SK-N-SH (cell line): ENCODE data around the gene UBE2E2. TPM values are rescaled to one million over a fixed set of nuclear protein-coding genes. Genes with fewer than 3 reads are reported as not detected.

Source experiments
- CTCF ChIA-PET: fragments of 300-600, 350-600 bp; formaldehyde crosslinking; extraction: SDS; loops from one replicate; lab custom pipeline; 2021; lab: Yijun Ruan, JAX
- POLR2A ChIA-PET: fragments of 350-600 bp; sonication (Branson Sonifier 250); formaldehyde crosslinking; extraction: SDS; loops from one replicate; lab custom pipeline; 2020; ENCODE audit warnings: antibody characterized with exemption, inconsistent platforms; lab: Yijun Ruan, JAX
- DNase-seq: peaks from one replicate; pipeline ENCODE4 v3.0.0; 2012
- H2AFZ ChIP-seq: fragments of 200-600 bp; sonication (generic); 2 replicates; pipeline ENCODE4 v1.8.1; 2016; ENCODE audit warnings: antibody characterized with exemption, mild to moderate bottlenecking, low read depth
- H3F3A ChIP-seq: fragments of 200-600 bp; sonication (generic); replicated peaks from 2 replicates; pipeline ENCODE3; 2016; ENCODE audit warnings: antibody characterized with exemption, mild to moderate bottlenecking; ENCODE audit not compliant: insufficient read depth
- H3K27ac ChIP-seq, 2 experiments: fragments of 200-500 bp in 1 of 2; fragments of 200-600 bp in 1 of 2; sonication (Bioruptor generic) in 1 of 2; sonication (generic), shearing (Covaris generic) in 1 of 2; 2 replicates each; pipeline versions ENCODE4 v1.5.1 to v1.6.1; 2014 to 2016; ENCODE audit warnings: low read depth in 2 of 2, inconsistent platforms in 1 of 2, low read length in 1 of 2, mild to moderate bottlenecking in 1 of 2, mixed read lengths in 1 of 2
- H3K27me3 ChIP-seq: fragments of 200-600 bp; sonication (generic), shearing (Covaris generic); 2 replicates; pipeline ENCODE4 v1.6.1; 2016; ENCODE audit warnings: mixed run types; ENCODE audit not compliant: insufficient read depth
- H3K36me3 ChIP-seq, 2 experiments: fragments of 200-500 bp in 1 of 2; fragments of 200-600 bp in 1 of 2; sonication (Bioruptor generic) in 1 of 2; sonication (generic) in 1 of 2; replicated peaks in 1 of 2; 2 replicates each; pipeline versions ENCODE3 to v1.5.1; 2014 to 2016; ENCODE audit warnings: low read length in 1 of 2, mild to moderate bottlenecking in 1 of 2; ENCODE audit not compliant: insufficient read depth in 2 of 2, control insufficient read depth in 1 of 2
- H3K4me1 ChIP-seq, 2 experiments: fragments of 200-500 bp in 1 of 2; fragments of 200-600 bp in 1 of 2; sonication (Bioruptor generic) in 1 of 2; sonication (generic), shearing (Covaris generic) in 1 of 2; 2 replicates each; pipeline versions ENCODE4 v1.5.1 to v1.6.1; 2014 to 2016; ENCODE audit warnings: low read depth in 1 of 2, low read length in 1 of 2, mixed run types in 1 of 2; ENCODE audit not compliant: insufficient read depth in 2 of 2, control insufficient read depth in 1 of 2
- H3K4me2 ChIP-seq: fragments of 200-600 bp; sonication (generic), shearing (Covaris generic); 2 replicates; pipeline ENCODE4 v1.6.1; 2017; ENCODE audit warnings: mixed run types
- H3K4me3 ChIP-seq, 2 experiments: fragments of 200-500 bp in 1 of 2; fragments of 200-600 bp in 1 of 2; sonication (Bioruptor generic) in 1 of 2; sonication (generic), shearing (Covaris generic) in 1 of 2; 2 replicates each; pipeline versions ENCODE4 v1.5.1 to v1.8.1; 2014 to 2016; ENCODE audit warnings: low read depth in 2 of 2, inconsistent platforms in 1 of 2, low read length in 1 of 2, mild to moderate bottlenecking in 1 of 2, mixed read lengths in 1 of 2, moderate library complexity in 1 of 2
- H3K79me2 ChIP-seq: fragments of 200-600 bp; sonication (generic); 2 replicates; pipeline ENCODE4 v1.8.1; 2017; ENCODE audit warnings: mild to moderate bottlenecking; ENCODE audit not compliant: insufficient read depth
- H3K9ac ChIP-seq: fragments of 200-600 bp; sonication (generic); 2 replicates; pipeline ENCODE4 v1.6.1; 2017; ENCODE audit warnings: mixed run types
- H3K9me2 ChIP-seq: fragments of 200-600 bp; sonication (generic); 2 replicates; pipeline ENCODE4 v1.6.1; 2017; ENCODE audit warnings: mixed run types
- H3K9me3 ChIP-seq: fragments of 200-600 bp; sonication (generic); 2 replicates; pipeline ENCODE4 v1.6.1; 2017; ENCODE audit warnings: mixed run types, mild to moderate bottlenecking, moderate library complexity
- H4K20me1 ChIP-seq: fragments of 200-600 bp; sonication (generic); 2 replicates; pipeline ENCODE4 v1.6.1; 2017; ENCODE audit warnings: mild to moderate bottlenecking, mixed run types; ENCODE audit not compliant: insufficient read depth
- ELF1 ChIP-seq: IDR thresholded peaks from 2 replicates; pipeline ENCODE4 v1.4.0; 2012
- EP300 ChIP-seq, 2 experiments: IDR thresholded peaks; 2 replicates each; pipeline versions ENCODE4 v1.4.0 to v1.6.1; 2012; ENCODE audit warnings: borderline replicate concordance in 1 of 2, low read depth in 1 of 2, low read length in 1 of 2
- EZH2phosphoT487 ChIP-seq: fragments of 200-600 bp; sonication (generic); IDR thresholded peaks from 2 replicates; pipeline ENCODE4 v1.6.1; 2017; ENCODE audit warnings: low read depth, mixed run types, mild to moderate bottlenecking, antibody characterized with exemption, moderate library complexity, borderline replicate concordance
- JUND ChIP-seq: IDR thresholded peaks from 2 replicates; pipeline ENCODE4 v1.4.0; 2012
- MEF2A ChIP-seq: IDR thresholded peaks from 2 replicates; pipeline ENCODE4 v1.4.0; 2012; ENCODE audit warnings: low read depth, borderline replicate concordance
- NFIC ChIP-seq: IDR thresholded peaks from 2 replicates; pipeline ENCODE4 v1.4.0; 2012; ENCODE audit warnings: borderline replicate concordance
- RAD21 ChIP-seq: IDR thresholded peaks from 2 replicates; pipeline ENCODE4 v1.6.1; 2012; ENCODE audit warnings: mild to moderate bottlenecking, low read length
- RCOR1 ChIP-seq: fragments of 150-350 bp; IDR thresholded peaks from 2 replicates; pipeline ENCODE4 v1.6.1; 2017; ENCODE audit warnings: antibody characterized with exemption, low read length
- REST ChIP-seq: IDR thresholded peaks from 2 replicates; pipeline ENCODE4 v1.6.1; 2012; ENCODE audit warnings: mild to moderate bottlenecking, low read depth, low read length, moderate library complexity
- RFX5 ChIP-seq: IDR thresholded peaks from 2 replicates; pipeline ENCODE4 v1.6.1; 2012; ENCODE audit warnings: mild to moderate bottlenecking, improper control_type of control experiment, low read length
- RXRA ChIP-seq: IDR thresholded peaks from 2 replicates; pipeline ENCODE4 v1.4.0; 2012; ENCODE audit warnings: low read depth, mild to moderate bottlenecking, borderline replicate concordance
- TAF1 ChIP-seq: IDR thresholded peaks from 2 replicates; pipeline ENCODE4 v1.6.1; 2012; ENCODE audit warnings: low read depth, mild to moderate bottlenecking, low read length, moderate library complexity, borderline replicate concordance
- TCF12 ChIP-seq: IDR thresholded peaks from 2 replicates; pipeline ENCODE4 v1.4.0; 2012
- USF2 ChIP-seq: fragments of 150-350 bp; IDR thresholded peaks from 2 replicates; pipeline ENCODE4 v1.6.1; 2017; ENCODE audit warnings: antibody characterized with exemption, low read length, low read depth, borderline replicate concordance
- YY1 ChIP-seq: IDR thresholded peaks from 2 replicates; pipeline ENCODE4 v1.4.0; 2012; ENCODE audit warnings: low read depth, mild to moderate bottlenecking
- WGBS: methylation state at CpG from one replicate; pipeline ENCODE4 v1.1.6; 2017; ENCODE audit warnings: low lambda C conversion rate; 5-methylcytosine and 5-hydroxymethylcytosine counted together
- polyA plus RNA-seq, 3 experiments: library from polyadenylated mRNA; depleted of rRNA; stranded (reverse); fragments of >200 nt; gene quantifications; 2 replicates each; pipeline ENCODE4 v1.2.3, GENCODE V29; 2012
- TF ChIP-seq, protein P1 (sequence below): IDR thresholded peaks from 2 replicates; pipeline ENCODE4 v1.4.0; 2012; ENCODE audit warnings: low read depth, borderline replicate concordance
- TF ChIP-seq, protein P2 (sequence below): IDR thresholded peaks from 2 replicates; pipeline ENCODE4 v1.4.0; 2012; ENCODE audit warnings: low read depth
- TF ChIP-seq, protein P3 (sequence below): fragments of 150-350 bp; IDR thresholded peaks from 2 replicates; pipeline ENCODE4 v1.6.1; 2016; ENCODE audit warnings: mild to moderate bottlenecking, low read depth, low read length

Gene UBE2E2
- polyA plus RNA-seq, 1 of the 3 experiments (the other 2 are of a cell fraction): 46.4 TPM

GRCh38 chr3:23583980-23584740, 381.0 kb downstream of the UBE2E2 start:
- POLR2A ChIA-PET: no interaction called here

DNA sequence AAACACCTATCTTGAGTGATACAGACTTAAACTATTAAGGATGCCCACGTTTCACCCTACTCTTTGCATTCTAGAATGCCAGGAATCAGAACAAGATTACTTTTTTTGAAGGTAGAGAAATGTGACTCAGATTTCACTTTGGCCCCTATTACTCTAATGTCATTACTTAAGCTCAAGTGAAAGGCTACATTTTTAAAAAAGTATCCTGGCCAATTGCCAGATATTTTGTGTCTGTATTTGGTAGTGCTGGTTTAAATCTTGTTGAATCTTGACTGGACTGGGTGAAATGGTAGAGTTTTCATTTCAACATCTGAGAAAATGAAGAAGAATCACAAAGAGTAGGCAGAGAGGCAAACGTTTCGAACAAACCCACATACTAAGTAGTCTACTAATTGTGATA, 384.4 kb downstream of the UBE2E2 start:
- no peak overlapping the region for H2AFZ ChIP-seq
- H3K4me3 ChIP-seq: no peak overlapping the region
- H3K4me1 ChIP-seq: peaks cover 0 to 17% of the 10 kb centered on the region in 2 experiments; a peak in 2 of 4 replicates
- H4K20me1 ChIP-seq: no peaks in the 10 kb centered on the region
- H3K27ac ChIP-seq: no peak overlapping the region
- no peaks in the 10 kb centered on the region for H3K9me2 ChIP-seq
- no peaks in the 10 kb centered on the region for H3F3A ChIP-seq
- no peak overlapping the region for H3K9ac ChIP-seq
- H3K36me3 ChIP-seq: no peaks in the 10 kb centered on the region
- no peaks in the 10 kb centered on the region for H3K27me3 ChIP-seq
- 78% methylated on average over 3 of the region's 3 CpGs for WGBS
- no peak overlapping the region for H3K4me2 ChIP-seq
- H3K79me2 ChIP-seq: no peaks in the 10 kb centered on the region
- CTCF ChIA-PET: no interaction called here
- DNase-seq: no peak
- TF ChIP-seq EZH2phosphoT487 (no peak), TAF1 (no peak), MEF2A (no peak), RAD21 (no peak), YY1 (no peak), REST (no peak), JUND (no peak), RFX5 (no peak)
- TF ChIP-seq, protein P1, sequence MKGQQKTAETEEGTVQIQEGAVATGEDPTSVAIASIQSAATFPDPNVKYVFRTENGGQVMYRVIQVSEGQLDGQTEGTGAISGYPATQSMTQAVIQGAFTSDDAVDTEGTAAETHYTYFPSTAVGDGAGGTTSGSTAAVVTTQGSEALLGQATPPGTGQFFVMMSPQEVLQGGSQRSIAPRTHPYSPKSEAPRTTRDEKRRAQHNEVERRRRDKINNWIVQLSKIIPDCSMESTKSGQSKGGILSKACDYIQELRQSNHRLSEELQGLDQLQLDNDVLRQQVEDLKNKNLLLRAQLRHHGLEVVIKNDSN: no peak
- TF ChIP-seq, protein P2, sequence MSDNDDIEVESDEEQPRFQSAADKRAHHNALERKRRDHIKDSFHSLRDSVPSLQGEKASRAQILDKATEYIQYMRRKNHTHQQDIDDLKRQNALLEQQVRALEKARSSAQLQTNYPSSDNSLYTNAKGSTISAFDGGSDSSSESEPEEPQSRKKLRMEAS: no peak
- TF ChIP-seq, protein P3, sequence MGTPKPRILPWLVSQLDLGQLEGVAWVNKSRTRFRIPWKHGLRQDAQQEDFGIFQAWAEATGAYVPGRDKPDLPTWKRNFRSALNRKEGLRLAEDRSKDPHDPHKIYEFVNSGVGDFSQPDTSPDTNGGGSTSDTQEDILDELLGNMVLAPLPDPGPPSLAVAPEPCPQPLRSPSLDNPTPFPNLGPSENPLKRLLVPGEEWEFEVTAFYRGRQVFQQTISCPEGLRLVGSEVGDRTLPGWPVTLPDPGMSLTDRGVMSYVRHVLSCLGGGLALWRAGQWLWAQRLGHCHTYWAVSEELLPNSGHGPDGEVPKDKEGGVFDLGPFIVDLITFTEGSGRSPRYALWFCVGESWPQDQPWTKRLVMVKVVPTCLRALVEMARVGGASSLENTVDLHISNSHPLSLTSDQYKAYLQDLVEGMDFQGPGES: no peak
- POLR2A ChIA-PET: no interaction called here
- no peaks in the 10 kb centered on the region for H3K9me3 ChIP-seq

More at GRCh38 chr3:23583980-23584740, 381.0 kb downstream of the UBE2E2 start:
- Histone ChIP-seq H3K4me3 (no peak overlapping the region), H3K4me2 (no peak overlapping the region), H2AFZ (no peak overlapping the region), H3K79me2 (no peaks in the 10 kb centered on the region), H3K4me1 (no peaks in the 10 kb centered on the region; a peak in 1 of 4 replicates), H3F3A (no peaks in the 10 kb centered on the region), H3K27me3 (no peaks in the 10 kb centered on the region), H3K9me3 (no peaks in the 10 kb centered on the region), H3K27ac (no peak overlapping the region), H3K9me2 (no peaks in the 10 kb centered on the region), H4K20me1 (no peaks in the 10 kb centered on the region), H3K36me3 (no peaks in the 10 kb centered on the region), H3K9ac (no peak overlapping the region)
- no peak for DNase-seq
- CTCF ChIA-PET: no interaction called here
- WGBS: 88% methylated on average over 10 of the region's 10 CpGs
- TF ChIP-seq JUND (no peak), MEF2A (no peak), USF2 (no peak), RXRA (no peak), RCOR1 (no peak), TCF12 (no peak), NFIC (no peak), EP300 (IDR thresholded peaks at IDR 0.05; ENCODE audit: borderline replicate concordance in 1 of 2, low read depth in 1 of 2, low read length in 1 of 2) (no peak), ELF1 (no peak)
